GM18511 (cell line): ENCODE results near the gene FGF14.

Source experiments
- ATAC-seq: cut with Tn5 transposase; IDR thresholded peaks from one replicate; pipeline ENCODE4 v1.9.1; 2021; ENCODE audit warnings: mild to moderate bottlenecking, moderate library complexity; ENCODE audit not compliant: unreplicated experiment

The FGF14 gene

DNA sequence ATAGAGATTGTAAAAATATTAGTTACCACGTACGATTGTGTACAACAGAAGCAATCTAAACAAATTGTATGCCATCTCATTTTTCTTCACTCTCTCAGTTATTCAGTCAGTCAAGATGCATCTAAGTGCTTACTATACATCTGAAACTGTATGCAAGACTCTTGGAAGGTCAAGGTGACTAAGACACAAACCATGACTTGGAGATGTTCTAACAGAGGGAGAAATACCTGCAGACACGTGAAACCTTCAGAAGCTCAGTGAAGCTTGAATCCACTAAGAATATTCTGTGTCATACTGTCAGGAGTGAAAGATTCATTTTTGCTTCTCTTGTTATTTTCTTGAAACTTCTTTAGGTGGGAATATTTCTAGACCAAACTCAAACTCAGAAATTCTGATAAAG lies 584.0 kb downstream of the FGF14 start:
- ATAC-seq = no peak

DNA sequence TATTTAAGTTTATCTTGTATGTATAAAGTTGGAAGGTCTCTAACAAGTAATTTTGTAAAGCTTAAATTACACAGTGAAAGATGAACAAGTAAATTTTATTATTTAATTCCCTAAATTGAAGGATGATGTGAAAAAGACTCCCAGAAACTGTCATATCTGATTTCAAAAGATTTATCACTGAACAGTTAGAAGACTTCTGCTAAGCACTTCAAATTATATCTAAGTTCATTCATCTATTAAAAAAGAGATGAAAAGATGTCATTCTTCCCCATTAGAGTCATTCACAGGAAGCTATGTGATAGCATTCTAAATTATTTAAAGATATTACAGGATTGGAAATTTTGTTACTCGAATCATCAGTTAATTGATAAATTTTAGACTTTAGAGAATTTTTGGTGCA lies 590.0 kb downstream of the FGF14 start:
- ATAC-seq = no peak

DNA sequence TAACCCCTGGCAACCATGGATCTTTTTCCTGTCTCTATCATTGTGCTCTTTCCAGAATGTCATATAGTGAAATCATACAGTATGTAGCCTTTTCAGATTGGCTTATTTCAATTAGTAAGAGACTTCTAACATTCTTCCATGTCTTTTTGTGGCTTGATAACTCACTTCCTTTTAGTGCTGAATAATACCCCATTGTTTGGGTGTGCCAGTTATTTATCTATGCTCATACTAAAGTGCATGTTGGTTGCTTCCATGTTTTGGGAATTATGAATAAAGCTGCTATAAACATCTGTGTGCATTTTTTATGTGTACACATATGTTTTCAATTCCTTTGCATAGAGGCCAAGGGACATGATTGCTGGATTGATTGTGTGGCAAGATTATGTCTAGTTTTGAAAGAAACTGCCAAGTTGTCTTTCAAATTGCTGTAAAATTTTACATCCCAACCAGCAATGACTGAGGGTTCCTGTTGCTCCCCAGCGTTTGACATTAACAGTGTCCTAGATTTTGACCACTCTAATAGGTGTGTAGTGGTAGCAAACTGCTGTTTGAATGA lies 590.5 kb downstream of the FGF14 start:
- ATAC-seq = no peak

DNA sequence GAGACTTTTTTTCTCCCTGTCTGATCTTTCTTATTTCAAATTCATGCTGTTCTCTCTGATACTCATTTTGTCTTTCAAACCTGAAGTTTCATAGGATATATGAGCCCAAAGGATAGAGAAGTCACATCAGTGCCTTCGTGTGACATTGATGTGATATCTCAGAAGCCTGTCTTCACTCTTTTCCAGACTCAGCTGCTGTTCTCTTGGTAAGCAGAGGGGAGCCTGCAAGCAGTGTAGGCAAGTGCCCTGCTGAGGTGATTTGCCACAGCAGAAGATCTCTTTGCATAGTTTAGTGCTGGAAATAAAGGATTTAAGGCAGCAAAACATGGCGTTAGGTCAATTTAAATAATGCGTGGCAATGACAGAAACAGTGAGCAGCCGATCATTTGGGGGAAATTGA lies 602.7 kb downstream of the FGF14 start:
- ATAC-seq = no peak

DNA sequence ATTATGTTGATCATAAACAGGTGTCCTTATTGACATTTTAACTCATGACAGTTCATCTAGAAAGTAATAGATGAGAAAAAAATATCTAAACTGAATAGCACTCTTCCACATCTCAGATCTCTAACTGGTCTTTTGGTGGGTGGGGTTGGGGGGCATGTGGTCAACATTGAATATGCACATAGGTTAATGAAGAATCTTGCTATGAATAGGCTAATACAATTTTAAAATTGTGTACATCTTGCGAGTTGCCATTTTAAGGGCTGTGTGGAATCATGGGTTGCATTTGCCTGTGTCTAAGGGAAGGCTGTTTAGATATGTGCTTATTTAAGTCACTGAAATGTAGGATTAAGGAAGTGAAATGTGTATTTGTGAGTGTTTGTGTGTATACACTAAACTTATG lies 603.4 kb downstream of the FGF14 start:
- no peak for ATAC-seq

DNA sequence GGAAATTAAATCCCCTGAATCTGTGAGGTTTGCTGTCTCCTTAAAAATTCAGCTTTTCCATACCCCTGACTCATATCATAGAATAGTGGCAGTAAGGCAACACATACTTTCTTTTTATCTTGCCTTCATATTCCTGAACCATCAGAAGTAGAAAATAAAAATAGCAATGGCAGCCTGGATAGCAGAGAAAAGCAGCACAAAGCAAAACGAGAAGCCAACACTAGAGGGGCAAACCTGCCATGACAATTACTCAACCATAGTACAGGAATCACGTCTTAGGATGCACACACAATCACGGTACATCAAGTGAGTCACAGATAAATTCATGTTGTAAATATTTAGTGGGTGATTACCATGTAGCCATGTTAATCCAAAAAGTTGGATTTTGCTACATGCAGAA lies 606.4 kb downstream of the FGF14 start:
- ATAC-seq = no peak

DNA sequence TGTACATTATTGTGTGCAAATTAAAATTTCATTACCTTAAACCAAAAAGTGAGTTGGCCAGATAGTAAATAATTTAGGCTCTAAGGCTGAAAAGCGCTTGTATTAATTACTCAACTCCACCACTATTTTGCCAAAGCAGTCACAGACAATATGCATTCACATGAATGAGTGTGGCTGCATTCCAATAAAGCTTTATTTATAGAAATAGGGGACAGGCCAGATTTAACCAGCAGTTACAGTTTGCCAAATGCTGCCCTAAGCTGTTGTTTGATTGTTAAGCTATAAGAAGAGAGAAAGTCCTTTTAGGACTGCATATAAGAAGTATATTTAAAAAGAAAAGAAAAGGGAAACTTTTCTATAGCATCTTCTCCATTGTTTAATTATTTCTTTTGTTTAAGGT lies 606.8 kb downstream of the FGF14 start:
- ATAC-seq = no peak

DNA sequence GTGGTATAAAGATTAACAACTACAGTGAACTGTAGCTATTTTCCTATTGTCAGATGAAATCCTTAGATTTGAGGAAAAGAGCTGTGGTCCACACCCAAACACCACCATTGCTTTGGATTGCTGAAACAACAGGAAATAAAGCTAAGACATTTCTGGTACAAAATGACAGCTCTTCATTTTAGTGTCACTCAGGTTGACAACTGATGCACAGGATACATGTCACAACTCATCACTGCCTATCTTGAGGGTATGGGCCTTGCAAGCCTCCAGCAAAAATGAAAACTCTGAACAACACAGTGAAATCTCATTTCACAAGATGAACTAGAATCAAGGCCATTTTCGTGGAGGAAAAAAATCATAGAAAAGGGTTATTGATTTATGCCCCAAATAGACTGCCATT lies 609.7 kb downstream of the FGF14 start:
- ATAC-seq = no peak

DNA sequence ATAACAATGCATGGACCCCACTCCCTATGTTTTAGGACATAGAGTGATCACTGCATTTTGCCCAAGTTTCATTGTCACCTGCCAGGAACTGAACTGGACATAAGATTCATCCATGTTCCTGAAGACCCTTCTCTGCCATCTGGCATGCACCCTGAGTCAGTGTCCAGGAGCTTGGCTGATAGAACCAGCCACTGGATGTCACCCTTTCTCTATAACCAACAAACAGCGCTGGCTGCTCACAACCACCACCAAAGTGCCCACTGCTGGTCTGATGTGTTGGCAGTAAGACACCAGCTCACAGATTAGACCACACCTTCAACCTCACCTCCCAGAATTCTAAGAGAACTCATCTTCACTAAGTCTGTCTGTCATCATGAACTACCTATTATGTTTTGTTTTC lies 616.0 kb downstream of the FGF14 start:
- no peak for ATAC-seq

DNA sequence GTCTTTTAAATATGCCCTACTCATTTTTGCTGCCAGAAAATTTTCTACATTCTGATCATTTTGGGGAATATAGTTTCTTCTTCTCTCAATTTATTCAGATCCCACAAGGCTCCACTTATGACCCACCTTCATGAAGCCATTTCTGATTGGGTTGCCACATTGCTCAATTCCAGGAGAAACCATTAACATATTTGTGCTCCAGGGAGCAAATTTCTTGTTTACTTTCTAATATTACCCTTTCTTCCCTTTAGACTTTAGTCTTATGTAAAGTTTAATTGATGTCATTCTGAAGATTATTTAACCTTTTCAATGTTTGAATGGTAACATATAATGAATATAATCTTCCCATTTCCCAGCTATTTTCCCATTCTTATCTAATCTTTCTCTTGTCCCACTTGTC lies 617.5 kb downstream of the FGF14 start:
- ATAC-seq = no peak

DNA sequence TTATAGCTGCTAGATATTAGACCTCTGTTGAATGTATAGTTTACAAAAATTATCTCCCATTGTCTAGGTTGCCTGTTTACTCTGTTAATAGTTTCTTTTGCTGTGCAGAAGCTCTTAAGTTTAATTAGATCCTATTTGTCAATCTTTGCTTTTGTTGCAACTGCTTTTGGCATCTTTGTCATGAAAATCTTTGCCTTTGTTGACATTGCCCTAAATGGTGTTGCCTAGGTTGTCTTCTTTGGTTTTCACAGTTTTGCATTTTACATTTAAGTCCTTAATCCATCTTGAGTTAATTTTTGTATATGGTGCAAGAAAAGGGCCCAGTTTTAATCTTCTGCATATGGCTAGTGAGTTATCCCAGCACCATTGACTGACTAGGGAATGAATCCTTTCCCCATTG lies 618.3 kb downstream of the FGF14 start:
- no peak for ATAC-seq

DNA sequence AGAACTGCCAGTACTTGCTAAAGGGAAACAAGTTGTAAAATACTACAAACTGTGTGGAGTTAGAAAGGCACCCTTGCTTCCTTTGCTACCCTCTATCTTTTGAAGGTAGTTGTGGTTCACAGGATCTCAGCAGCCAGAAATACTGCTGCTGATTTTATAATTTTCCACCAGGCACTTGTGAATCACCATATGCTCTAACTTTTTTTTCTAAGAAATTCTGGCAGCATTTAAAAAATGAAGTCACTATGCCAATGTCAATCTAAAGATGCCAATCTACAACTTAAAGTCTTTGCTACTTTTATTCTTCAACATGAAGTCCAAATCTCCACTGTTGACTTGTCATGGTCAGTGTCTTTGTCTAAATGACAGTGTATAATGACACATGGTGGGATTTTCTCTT lies 621.6 kb downstream of the FGF14 start:
- ATAC-seq = no peak

DNA sequence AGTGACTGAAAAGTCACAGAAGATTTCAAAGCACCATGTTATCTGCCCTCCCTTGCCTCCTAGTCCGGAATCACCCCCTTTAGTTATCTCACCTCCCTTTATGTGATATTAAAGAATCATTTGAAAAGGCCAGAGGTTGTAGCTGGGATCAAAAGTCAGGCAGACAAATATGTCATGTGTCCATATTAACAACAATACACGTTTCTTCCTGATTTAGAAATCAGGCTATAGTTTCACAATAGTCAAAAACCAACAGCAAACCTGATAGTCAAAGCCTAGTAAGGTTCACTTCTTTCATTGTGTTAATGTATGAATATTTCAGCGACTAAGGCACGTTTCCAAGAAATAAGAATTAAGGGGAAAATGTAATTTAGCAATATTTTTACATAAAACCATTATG lies 622.7 kb downstream of the FGF14 start:
- ATAC-seq = no peak

DNA sequence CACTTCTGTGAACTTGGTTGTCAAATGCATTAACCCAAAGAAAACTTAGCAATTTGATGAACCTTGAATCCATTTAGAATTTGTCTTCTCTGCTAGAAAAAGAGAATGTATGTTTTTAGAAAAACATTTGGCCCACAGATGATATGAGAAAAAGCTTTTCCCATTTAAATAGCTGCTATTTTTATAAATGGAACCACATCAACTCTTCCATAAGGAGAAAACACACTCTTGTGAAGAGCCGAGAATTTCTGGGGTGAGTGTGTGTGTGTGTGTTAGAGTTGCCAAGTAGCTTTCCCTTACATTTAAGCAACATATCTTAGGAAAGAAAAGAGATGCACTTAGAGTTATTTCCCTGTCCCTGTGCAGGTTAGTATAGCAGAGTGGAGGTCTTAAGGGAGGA lies 626.6 kb downstream of the FGF14 start:
- no peak for ATAC-seq

DNA sequence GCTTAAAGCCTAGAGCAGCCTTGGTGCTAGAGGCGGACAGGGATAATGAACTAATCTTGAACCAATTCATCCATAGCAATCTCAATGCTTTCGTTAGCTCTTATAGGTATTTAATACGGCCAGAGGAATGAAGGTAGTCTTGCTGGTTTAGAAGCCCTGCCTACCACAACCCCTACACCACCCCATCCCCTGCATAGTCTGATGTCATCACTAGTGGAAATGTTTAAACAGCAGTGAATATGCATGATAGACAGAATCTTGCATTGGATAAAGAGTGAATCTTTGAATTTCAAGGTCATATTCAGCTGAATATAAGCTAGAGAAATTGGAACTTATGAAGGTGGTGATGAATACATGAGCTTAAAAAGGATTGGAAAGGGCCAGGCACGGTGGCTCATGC lies 627.5 kb downstream of the FGF14 start:
- ATAC-seq = no peak

DNA sequence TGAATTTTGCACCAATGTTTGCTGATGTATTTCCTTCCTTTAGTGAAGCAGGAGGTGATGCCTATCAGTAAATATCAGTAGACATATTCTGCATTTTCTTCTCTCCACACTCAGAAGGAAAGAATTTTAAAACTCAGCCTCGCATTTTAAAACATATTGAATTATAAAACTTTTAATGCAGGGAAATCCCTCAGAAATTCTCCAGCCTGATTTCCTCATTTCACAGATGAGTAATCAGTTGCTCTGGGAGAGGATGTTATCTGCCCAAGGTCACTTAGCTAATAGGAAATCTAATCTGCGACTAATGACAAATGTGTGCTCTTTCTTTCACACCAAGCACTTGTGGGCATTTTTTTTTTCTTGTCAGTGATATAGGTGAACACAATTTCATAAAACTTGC lies 628.8 kb downstream of the FGF14 start:
- no peak for ATAC-seq

DNA sequence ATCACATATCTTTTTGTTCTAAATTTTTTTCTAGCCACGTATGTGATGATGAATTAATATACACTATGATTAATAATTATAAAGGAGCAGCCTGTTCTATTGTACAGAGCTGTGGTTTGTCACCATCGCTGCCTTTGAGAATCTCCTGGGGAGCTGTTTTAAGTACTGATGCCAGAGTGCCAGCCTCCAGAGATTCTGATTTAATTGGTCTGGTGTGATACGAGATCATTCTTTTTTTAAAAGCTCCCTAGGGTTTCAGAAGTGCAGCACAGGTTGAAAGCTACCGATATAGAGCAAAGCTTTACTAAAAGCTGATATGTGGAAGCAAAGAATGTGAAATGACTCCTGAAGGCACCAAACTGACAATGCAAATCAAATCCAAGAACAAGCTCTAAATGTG lies 634.7 kb downstream of the FGF14 start:
- no peak for ATAC-seq

DNA sequence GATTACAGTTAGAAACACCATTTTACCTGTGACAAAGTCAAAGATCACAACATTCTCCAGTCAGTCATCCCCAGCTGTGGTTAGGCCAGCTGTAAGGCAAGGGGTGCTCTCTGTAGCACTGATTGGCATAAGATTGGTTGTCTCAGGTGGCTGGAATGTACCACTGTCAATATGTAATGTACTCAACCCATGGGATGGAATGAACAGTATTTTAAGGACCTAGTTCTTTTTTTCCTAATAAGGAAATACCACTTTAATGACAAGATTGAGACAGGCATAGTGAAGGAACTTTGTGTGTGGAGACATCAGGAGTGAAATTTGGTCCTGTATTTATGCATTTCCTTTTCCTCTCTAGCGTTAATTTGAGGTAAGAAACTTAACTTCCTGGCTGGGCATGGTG lies 638.7 kb downstream of the FGF14 start:
- no peak for ATAC-seq

DNA sequence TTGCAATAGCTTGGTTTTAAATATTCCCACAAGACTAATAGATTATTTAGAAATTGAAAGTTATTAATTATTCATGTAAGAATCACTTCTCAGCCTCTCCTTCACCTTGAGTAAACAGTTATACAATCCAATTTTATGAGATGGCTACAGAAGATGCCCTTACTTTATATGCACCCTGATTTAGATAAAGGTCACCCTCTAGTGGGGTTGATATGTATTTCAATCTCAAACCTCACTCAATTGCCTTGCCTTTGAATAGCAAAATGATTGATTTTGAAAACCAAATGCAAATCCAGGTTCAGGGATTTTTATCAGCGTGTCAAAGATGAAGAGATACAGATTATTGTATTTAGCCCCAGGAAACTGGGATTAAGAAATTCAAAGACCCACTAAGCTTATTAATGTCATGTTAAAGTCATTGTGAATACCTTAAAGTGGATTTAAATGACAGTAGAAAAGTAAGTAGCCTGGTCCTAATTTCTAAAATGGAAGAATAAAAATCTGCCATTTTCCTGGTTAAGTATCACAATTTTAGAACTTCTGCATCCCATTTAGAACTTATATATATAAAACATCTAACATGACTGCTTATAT lies 644.3 kb downstream of the FGF14 start:
- ATAC-seq = peak; percentile 93

DNA sequence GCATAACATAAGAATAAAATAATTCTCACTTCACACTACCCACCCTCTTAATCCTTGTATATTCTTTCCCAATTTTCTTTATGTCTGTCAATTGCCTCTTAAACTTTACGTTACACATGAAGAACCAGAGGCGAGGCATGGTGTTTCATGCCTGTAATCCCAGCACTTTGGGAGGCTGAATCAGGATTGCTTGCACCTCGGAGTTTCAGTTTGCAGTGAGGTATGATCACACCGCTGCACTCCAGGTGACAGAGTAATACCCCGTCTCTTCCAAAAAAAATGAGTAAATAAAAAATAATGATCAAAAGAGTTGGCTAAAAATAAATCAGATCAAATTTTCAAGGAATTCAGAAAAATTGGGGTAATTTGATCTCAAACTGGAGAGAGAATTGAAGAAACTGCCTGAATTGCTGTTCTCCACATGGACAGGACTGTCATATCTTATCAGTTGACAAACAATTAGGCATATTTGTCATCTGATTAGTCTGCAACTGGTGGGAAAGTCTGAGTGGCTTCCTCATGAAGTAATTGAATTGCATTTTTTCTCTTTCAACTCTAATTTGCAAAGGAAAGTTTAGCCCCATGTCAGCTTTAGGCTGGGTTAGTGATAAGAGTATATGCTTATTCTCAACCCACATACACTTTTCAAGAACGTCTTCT lies 646.5 kb downstream of the FGF14 start:
- ATAC-seq = no peak

DNA sequence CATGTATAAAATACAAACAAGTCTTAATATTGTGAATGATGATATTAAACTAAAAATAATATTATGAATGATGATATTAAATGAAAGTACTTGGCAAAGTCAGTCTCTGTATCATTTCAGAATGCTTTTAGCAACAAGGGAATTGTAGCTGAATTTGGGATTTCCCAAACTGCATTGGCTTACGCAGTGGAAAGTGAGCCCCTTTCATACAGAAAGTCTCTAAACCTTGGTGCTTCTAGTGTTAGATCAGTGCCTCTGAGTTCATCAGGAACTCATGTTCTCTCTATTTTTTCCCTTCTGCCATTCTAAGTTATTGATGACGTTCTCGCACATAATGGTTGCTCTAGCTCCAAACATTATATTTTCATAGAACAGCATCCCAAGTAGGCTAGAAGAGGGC lies 649.4 kb downstream of the FGF14 start:
- no peak for ATAC-seq

DNA sequence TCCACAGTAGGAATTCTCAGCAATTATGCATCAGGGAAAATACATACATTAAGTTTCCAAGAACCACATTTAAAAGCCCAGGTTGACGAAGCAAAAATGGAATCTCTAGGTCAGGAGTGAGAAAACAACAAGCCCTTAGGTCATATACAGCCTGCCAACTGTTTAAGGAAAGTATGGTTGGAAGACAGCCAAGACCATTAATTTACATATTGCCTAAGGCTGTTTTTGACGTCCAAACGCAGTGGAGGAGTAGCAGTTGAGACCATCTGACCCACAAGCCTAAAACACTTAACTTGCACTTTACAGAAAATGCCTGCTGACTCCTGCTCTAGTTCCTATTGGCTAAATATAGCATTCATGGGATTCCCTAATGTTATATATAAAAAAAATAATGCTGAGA lies 650.4 kb downstream of the FGF14 start:
- ATAC-seq = peak; percentile 81

DNA sequence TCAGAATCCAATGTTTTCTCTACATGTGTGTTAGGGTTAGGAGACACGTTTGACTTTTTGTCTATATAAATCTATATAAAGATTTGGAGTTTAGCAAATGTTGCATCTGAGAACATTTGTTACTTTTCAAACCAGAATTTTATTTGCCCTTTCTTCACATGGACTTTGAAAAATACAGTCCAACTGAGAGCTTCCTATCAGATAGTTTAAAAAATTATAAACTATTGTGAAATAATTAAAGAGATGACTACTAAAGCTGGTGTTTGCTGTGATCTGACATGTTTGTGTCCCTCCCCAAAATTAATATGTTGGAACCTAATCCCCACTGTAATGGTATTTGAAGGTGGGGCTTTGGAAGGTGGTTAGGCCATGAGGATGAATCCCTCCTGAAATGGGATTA lies 652.3 kb downstream of the FGF14 start:
- ATAC-seq = no peak
